ENCODE measurements around the gene KATNAL1. TPM values are rescaled to one million over a fixed set of nuclear protein-coding genes. Genes with fewer than 3 reads are reported as not detected.

KATNAL1 gene
- polyA plus RNA-seq, 1 donor (not counting 4 experiments of a cell fraction or from before 2014, with no cell fraction given) = 10.1 TPM

GRCh38 chr13:30303269-30303668 lies 4.1 kb downstream of the KATNAL1 start:
- Histone ChIP-seq H3K27ac (ENCODE audit: control insufficient read depth, insufficient read depth, low read length) (no peak overlapping the region), H3K36me3 (ENCODE audit: control insufficient read depth in 2 of 2, extremely low read depth in 1 of 2, insufficient read depth in 2 of 2, low read length in 2 of 2) (no peaks in the 10 kb centered on the region), H3K9ac (ENCODE audit: control insufficient read depth, extremely low read depth, insufficient read depth, low read length) (no peak overlapping the region), H4K20me1 (ENCODE audit: control insufficient read depth, extremely low read depth, insufficient read depth, low read length) (no peaks in the 10 kb centered on the region), H3K27me3 (ENCODE audit: control insufficient read depth, extremely low read depth, insufficient read depth, low read length) (no peaks in the 10 kb centered on the region), H3K9me1 (ENCODE audit: control insufficient read depth, extremely low read depth, insufficient read depth, low read length) (no peaks in the 10 kb centered on the region), H3K4me1 (ENCODE audit: control insufficient read depth, extremely low read depth, insufficient read depth, low read length) (peaks cover 16% of the 10 kb centered on the region), H3K4me3 (ENCODE audit: control insufficient read depth in 2 of 3, extremely low read depth in 1 of 3, insufficient read depth in 2 of 3, low read depth in 1 of 3, low read length in 3 of 3) (no peak overlapping the region), H3K79me2 (ENCODE audit: control insufficient read depth, insufficient read depth, low read length) (peaks cover 71% of the 10 kb centered on the region), H2AFZ (ENCODE audit: control insufficient read depth, low read length) (no peak overlapping the region), H3K4me2 (ENCODE audit: control insufficient read depth, extremely low read depth, insufficient read depth, low read depth, low read length) (no peak overlapping the region), H3K9me3 (ENCODE audit: control insufficient read depth, low read depth, low read length) (no peaks in the 10 kb centered on the region)
- dilution Hi-C loops (cut with MboI; ENCODE audit: extremely low pct_ligation_motif_present, low sequenced_read_pairs) = no loop called here
- TF ChIP-seq, protein P1, sequence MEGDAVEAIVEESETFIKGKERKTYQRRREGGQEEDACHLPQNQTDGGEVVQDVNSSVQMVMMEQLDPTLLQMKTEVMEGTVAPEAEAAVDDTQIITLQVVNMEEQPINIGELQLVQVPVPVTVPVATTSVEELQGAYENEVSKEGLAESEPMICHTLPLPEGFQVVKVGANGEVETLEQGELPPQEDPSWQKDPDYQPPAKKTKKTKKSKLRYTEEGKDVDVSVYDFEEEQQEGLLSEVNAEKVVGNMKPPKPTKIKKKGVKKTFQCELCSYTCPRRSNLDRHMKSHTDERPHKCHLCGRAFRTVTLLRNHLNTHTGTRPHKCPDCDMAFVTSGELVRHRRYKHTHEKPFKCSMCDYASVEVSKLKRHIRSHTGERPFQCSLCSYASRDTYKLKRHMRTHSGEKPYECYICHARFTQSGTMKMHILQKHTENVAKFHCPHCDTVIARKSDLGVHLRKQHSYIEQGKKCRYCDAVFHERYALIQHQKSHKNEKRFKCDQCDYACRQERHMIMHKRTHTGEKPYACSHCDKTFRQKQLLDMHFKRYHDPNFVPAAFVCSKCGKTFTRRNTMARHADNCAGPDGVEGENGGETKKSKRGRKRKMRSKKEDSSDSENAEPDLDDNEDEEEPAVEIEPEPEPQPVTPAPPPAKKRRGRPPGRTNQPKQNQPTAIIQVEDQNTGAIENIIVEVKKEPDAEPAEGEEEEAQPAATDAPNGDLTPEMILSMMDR (optimal IDR thresholded peaks at IDR 0.05 in 1 of 3, IDR thresholded peaks at IDR 0.05 in 1 of 3, conservative IDR thresholded peaks at IDR 0.05 in 1 of 3; ENCODE audit: extremely low read depth in 1 of 3, insufficient read depth in 2 of 3, low read length in 3 of 3) = no peak
- TF ChIP-seq EZH2 (IDR thresholded peaks at IDR 0.05; ENCODE audit: low read length) = no peak
- DNase-seq (ENCODE audit: low read depth, low spot score) = no peak
- no peak for FAIRE-seq

DNA sequence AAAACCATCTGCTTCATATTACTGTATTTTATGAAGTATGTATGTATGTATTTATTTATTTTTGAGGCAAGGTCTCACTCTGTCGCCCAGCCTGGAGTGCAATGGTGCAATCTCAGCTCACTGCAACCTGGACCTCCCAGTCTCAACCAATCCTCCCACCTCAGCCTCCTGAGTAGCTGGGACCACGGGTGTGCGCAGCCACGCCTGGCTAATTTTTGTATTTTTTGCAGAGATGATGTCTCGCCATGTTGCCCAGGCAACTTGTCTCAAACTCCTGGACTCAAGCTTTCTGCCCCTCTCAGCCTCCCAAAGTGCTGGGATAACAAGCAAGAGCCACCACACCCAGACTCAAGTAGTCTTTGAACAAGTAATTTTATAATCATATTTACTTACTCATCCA lies 5.5 kb downstream of the KATNAL1 start:
- Histone ChIP-seq H3K4me3 (ENCODE audit: control insufficient read depth in 2 of 3, extremely low read depth in 1 of 3, insufficient read depth in 2 of 3, low read depth in 1 of 3, low read length in 3 of 3) (no peak overlapping the region), H4K20me1 (ENCODE audit: control insufficient read depth, extremely low read depth, insufficient read depth, low read length) (no peaks in the 10 kb centered on the region), H2AFZ (ENCODE audit: control insufficient read depth, low read length) (no peak overlapping the region), H3K36me3 (ENCODE audit: control insufficient read depth in 2 of 2, extremely low read depth in 1 of 2, insufficient read depth in 2 of 2, low read length in 2 of 2) (no peaks in the 10 kb centered on the region), H3K27me3 (ENCODE audit: control insufficient read depth, extremely low read depth, insufficient read depth, low read length) (no peaks in the 10 kb centered on the region), H3K79me2 (ENCODE audit: control insufficient read depth, insufficient read depth, low read length) (peaks cover 85% of the 10 kb centered on the region), H3K4me1 (ENCODE audit: control insufficient read depth, extremely low read depth, insufficient read depth, low read length) (peaks cover 9% of the 10 kb centered on the region), H3K27ac (ENCODE audit: control insufficient read depth, insufficient read depth, low read length) (no peak overlapping the region), H3K9me3 (ENCODE audit: control insufficient read depth, low read depth, low read length) (no peaks in the 10 kb centered on the region), H3K9me1 (ENCODE audit: control insufficient read depth, extremely low read depth, insufficient read depth, low read length) (no peaks in the 10 kb centered on the region), H3K9ac (ENCODE audit: control insufficient read depth, extremely low read depth, insufficient read depth, low read length) (no peak overlapping the region), H3K4me2 (ENCODE audit: control insufficient read depth, extremely low read depth, insufficient read depth, low read depth, low read length) (peak overlapping the region; percentile 4)
- FAIRE-seq (no peak), DNase-seq (ENCODE audit: low read depth, low spot score) (peak; percentile 26)
- no peak for TF ChIP-seq EZH2 (IDR thresholded peaks at IDR 0.05; ENCODE audit: low read length)
- TF ChIP-seq, protein P1 (optimal IDR thresholded peaks at IDR 0.05 in 1 of 3, IDR thresholded peaks at IDR 0.05 in 1 of 3, conservative IDR thresholded peaks at IDR 0.05 in 1 of 3; ENCODE audit: extremely low read depth in 1 of 3, insufficient read depth in 2 of 3, low read length in 3 of 3) = no peak
- dilution Hi-C loops (cut with MboI; ENCODE audit: extremely low pct_ligation_motif_present, low sequenced_read_pairs) = no loop called here
